ENCODE measurements around the gene ZFAND6. TPM values are rescaled to one million over a fixed set of nuclear protein-coding genes. Genes with fewer than 3 reads are reported as not detected.

The ZFAND6 gene
- total RNA-seq, 1 experiment from 2014 or later = 57.6 TPM

DNA sequence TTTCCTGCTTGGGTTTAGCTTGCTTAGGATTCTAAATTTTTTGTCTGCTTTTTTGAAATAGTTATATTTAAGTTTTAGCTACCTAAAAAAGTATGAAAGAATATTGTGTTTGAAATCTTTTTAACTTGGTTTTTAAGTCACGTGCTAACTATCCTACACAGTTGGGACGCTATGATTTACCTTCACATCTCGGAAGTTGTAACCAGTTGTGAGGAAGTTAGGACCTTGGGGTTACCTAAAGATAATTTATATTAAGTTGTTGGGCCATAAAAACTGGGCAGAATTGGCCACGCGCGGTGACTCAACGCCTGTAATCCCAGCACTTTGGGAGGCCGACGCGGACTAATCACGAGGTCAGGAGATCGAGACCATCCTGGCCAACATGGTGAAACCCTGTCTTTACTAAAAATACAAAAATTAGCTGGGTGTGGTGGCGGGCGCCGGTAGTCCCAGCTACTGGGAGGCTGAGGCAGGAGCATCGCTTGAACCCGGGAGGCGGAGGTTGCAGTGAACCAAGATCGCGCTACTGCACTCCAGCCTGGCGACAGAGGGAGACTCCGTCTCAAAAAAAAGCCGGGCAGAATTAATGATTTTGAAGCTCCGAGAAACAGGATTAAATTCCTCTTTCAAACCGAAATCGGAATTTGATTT is 1.0 kb downstream of the ZFAND6 start:
- H3K4me3 Mint-ChIP-seq (ENCODE audit: unreplicated experiment) = peak overlapping the region; percentile 87
- ChIA-PET CTCF (interaction anchor here (0.6 to 2.9 kb wide), 12 partner anchors 12 to 725 kb away, joined by 3 to 13 read pairs (median 3); no protein-coding TSS in a partner anchor), POLR2A (interaction anchor here (0.6 to 6.0 kb wide), 34 partner anchors 8 to 926 kb away, joined by 3 to 174 read pairs (median 5); partner anchors contain the start of genes FAH and MTHFS)
- H3K9me3 Mint-ChIP-seq (ENCODE audit: unreplicated experiment) = no peaks in the 10 kb centered on the region
- H3K36me3 Mint-ChIP-seq (ENCODE audit: insufficient read depth, unreplicated experiment) = no peaks in the 10 kb centered on the region
- peaks cover 22% of the 10 kb centered on the region for H3K4me1 Mint-ChIP-seq (ENCODE audit: insufficient read depth, unreplicated experiment)
- TF ChIP-seq, protein P1, sequence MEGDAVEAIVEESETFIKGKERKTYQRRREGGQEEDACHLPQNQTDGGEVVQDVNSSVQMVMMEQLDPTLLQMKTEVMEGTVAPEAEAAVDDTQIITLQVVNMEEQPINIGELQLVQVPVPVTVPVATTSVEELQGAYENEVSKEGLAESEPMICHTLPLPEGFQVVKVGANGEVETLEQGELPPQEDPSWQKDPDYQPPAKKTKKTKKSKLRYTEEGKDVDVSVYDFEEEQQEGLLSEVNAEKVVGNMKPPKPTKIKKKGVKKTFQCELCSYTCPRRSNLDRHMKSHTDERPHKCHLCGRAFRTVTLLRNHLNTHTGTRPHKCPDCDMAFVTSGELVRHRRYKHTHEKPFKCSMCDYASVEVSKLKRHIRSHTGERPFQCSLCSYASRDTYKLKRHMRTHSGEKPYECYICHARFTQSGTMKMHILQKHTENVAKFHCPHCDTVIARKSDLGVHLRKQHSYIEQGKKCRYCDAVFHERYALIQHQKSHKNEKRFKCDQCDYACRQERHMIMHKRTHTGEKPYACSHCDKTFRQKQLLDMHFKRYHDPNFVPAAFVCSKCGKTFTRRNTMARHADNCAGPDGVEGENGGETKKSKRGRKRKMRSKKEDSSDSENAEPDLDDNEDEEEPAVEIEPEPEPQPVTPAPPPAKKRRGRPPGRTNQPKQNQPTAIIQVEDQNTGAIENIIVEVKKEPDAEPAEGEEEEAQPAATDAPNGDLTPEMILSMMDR (IDR thresholded peaks at IDR 0.05; ENCODE audit: unreplicated experiment) = no peak
- H3K27me3 Mint-ChIP-seq (ENCODE audit: insufficient read depth, unreplicated experiment) = no peaks in the 10 kb centered on the region
- H3K27ac Mint-ChIP-seq (ENCODE audit: low read depth, unreplicated experiment) = peak overlapping the region; percentile 84
- BruUV-seq (replicated peaks) = TSS peak; percentile 29
- intact Hi-C loops (cut with micrococcal nuclease) = loop anchor here (2.0 to 10.0 kb wide), 2 partner anchors 112 to 174 kb away; no protein-coding TSS in a partner anchor
- DNase-seq (ENCODE audit: unreplicated experiment) = peak; percentile 60

DNA sequence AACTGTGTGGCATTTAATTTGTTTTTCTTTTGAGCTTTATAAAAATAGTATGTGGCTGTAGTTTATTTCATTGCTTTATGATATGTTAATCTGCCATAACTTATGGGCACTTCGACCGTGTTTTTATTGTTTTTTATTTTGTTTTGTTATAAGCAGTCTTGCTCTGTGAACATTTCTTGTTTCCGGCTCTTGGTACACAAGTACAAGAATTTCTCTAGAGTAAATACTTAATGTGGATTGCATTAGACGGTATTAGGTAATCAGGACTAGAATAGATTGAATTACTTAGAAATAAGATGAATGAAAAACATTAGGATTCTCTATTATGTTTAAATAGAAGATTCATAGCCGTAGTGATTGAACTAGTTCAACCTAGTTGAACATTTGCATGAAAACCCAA is 2.1 kb downstream of the ZFAND6 start:
- intact Hi-C loops (cut with micrococcal nuclease) = loop anchor here (2.0 to 10.0 kb wide), 2 partner anchors 111 to 173 kb away; no protein-coding TSS in a partner anchor

DNA sequence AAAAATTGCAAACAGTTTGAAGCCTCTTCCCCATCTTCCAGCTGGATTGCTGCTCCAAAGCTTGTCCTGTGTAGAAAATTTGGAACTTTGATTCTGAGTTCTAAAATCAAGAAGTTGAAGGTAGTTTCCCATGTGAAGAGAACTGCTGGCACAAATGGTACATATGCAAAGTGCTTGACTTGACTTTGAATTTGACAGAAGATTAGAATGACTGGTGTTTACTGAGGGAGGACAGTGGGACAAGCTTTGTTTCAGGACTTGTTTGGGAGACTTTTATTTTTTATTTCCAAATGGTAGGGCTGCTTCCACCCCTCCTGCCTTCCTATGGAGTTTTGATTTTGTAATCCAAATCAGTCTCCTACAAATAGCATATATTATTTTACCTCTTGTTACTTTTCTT is 7.4 kb downstream of the ZFAND6 start:
- ChIA-PET POLR2A (interaction anchor here (0.7 kb wide), 1 partner anchor 72 kb away, joined by 3 read pairs; no protein-coding TSS in a partner anchor), CTCF (interaction anchor here (0.6 to 0.7 kb wide), 4 partner anchors 31 to 294 kb away, joined by 3 to 5 read pairs (median 3); no protein-coding TSS in a partner anchor)
- DNase-seq (ENCODE audit: unreplicated experiment) = no peak
- Mint-ChIP-seq H3K4me3 (ENCODE audit: unreplicated experiment) (no peak overlapping the region), H3K9me3 (ENCODE audit: unreplicated experiment) (no peaks in the 10 kb centered on the region), H3K36me3 (ENCODE audit: insufficient read depth, unreplicated experiment) (peaks cover 7% of the 10 kb centered on the region), H3K4me1 (ENCODE audit: insufficient read depth, unreplicated experiment) (peaks cover 25% of the 10 kb centered on the region), H3K27me3 (ENCODE audit: insufficient read depth, unreplicated experiment) (no peaks in the 10 kb centered on the region), H3K27ac (ENCODE audit: low read depth, unreplicated experiment) (no peak overlapping the region)
- BruUV-seq (replicated peaks) = no TSS peak
- TF ChIP-seq, protein P1 (IDR thresholded peaks at IDR 0.05; ENCODE audit: unreplicated experiment) = no peak
- intact Hi-C loops (cut with micrococcal nuclease) = loop anchor here (10.0 kb wide), 1 partner anchor 168 kb away; no protein-coding TSS in a partner anchor

More for the DNA sequence above, 2.1 kb downstream of the ZFAND6 start:
- TF ChIP-seq, protein P1 (IDR thresholded peaks at IDR 0.05; ENCODE audit: unreplicated experiment) = no peak
- no peaks in the 10 kb centered on the region for H3K9me3 Mint-ChIP-seq (ENCODE audit: unreplicated experiment)
- H3K27me3 Mint-ChIP-seq (ENCODE audit: insufficient read depth, unreplicated experiment) = no peaks in the 10 kb centered on the region
- BruUV-seq (replicated peaks) = no TSS peak
- peaks cover 7% of the 10 kb centered on the region for H3K36me3 Mint-ChIP-seq (ENCODE audit: insufficient read depth, unreplicated experiment)
- DNase-seq (ENCODE audit: unreplicated experiment) = peak; percentile 26
- CTCF ChIA-PET = interaction anchor here (0.5 to 2.9 kb wide), 8 partner anchors 92 to 1736 kb away, joined by 3 to 13 read pairs (median 4); no protein-coding TSS in a partner anchor
- peaks cover 22% of the 10 kb centered on the region for H3K4me1 Mint-ChIP-seq (ENCODE audit: insufficient read depth, unreplicated experiment)
- H3K27ac Mint-ChIP-seq (ENCODE audit: low read depth, unreplicated experiment) = peak overlapping the region; percentile 84
- H3K4me3 Mint-ChIP-seq (ENCODE audit: unreplicated experiment) = peak overlapping the region; percentile 87
- POLR2A ChIA-PET = interaction anchor here (0.7 to 6.0 kb wide), 14 partner anchors 11 to 593 kb away, joined by 4 to 174 read pairs (median 16); partner anchors contain the start of genes FAH and MTHFS

DNA sequence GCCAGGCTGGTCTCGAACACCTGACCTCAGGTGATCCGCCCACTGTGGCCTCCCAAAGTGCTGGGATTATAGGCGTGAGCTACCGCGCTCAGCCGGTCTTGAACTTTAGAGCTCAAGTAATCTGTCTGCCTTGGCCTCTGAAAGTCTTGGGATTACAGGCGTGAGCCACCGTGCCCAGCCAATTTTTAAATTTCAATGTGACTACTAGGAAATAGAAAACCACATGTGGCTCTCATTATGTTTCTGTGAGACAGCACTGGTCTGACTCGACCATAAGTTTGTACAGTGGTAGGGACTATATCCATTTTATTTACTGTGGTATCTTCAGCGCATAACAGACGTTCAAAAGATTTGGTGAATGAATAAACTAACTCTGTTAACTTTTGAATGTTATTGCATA is 9.1 kb downstream of the ZFAND6 start:
- intact Hi-C loops (cut with micrococcal nuclease) = loop anchor here (10.0 kb wide), 1 partner anchor 166 kb away; no protein-coding TSS in a partner anchor
- H3K4me3 Mint-ChIP-seq (ENCODE audit: unreplicated experiment) = no peak overlapping the region
- TF ChIP-seq, protein P1 (IDR thresholded peaks at IDR 0.05; ENCODE audit: unreplicated experiment) = no peak
- ChIA-PET CTCF (no interaction called here), POLR2A (interaction anchor here (1.0 to 1.1 kb wide), 2 partner anchors 9 to 11 kb away, joined by 3 to 5 read pairs; partner anchors contain the start of gene ZFAND6)
- H3K27ac Mint-ChIP-seq (ENCODE audit: low read depth, unreplicated experiment) = no peak overlapping the region
- no peak for DNase-seq (ENCODE audit: unreplicated experiment)
- H3K4me1 Mint-ChIP-seq (ENCODE audit: insufficient read depth, unreplicated experiment) = peaks cover 20% of the 10 kb centered on the region
- no peaks in the 10 kb centered on the region for H3K9me3 Mint-ChIP-seq (ENCODE audit: unreplicated experiment)
- H3K36me3 Mint-ChIP-seq (ENCODE audit: insufficient read depth, unreplicated experiment) = peaks cover 7% of the 10 kb centered on the region
- no peaks in the 10 kb centered on the region for H3K27me3 Mint-ChIP-seq (ENCODE audit: insufficient read depth, unreplicated experiment)
- BruUV-seq (replicated peaks) = no TSS peak

Measured in MCF 10A (cell line).